H9 (cell line): ENCODE measurements around the gene GNPDA1. TPM values are rescaled to one million over a fixed set of nuclear protein-coding genes. Genes with fewer than 3 reads are reported as not detected.

Experiments used
- DNase-seq: peaks from one replicate; pipeline ENCODE4 v3.0.0-alpha.2; 2017
- H2AFZ ChIP-seq: one replicate; pipeline ENCODE4 v1.6.1; 2013; ENCODE audit warnings: mild to moderate bottlenecking, low read length, control low read depth, moderate library complexity
- H2AK5ac ChIP-seq: 2 replicates; pipeline ENCODE4 v1.6.1; 2013; ENCODE audit warnings: low read length, control low read depth, mixed read lengths; ENCODE audit not compliant: insufficient read length
- H2BK120ac ChIP-seq: one replicate; pipeline ENCODE4 v1.6.1; 2013; ENCODE audit warnings: low read depth, mild to moderate bottlenecking, low read length, control low read depth, inconsistent platforms; ENCODE audit not compliant: poor library complexity, severe bottlenecking
- H2BK12ac ChIP-seq: 2 replicates; pipeline ENCODE4 v1.6.1; 2013; ENCODE audit warnings: low read length, control low read depth, mixed read lengths, low read depth; ENCODE audit not compliant: insufficient read length
- H2BK15ac ChIP-seq: 2 replicates; pipeline ENCODE4 v1.6.1; 2013; ENCODE audit warnings: low read depth, low read length, control low read depth
- H2BK20ac ChIP-seq: one replicate; pipeline ENCODE4 v1.6.1; 2013; ENCODE audit warnings: low read depth, mild to moderate bottlenecking, low read length, control low read depth, inconsistent platforms; ENCODE audit not compliant: poor library complexity, severe bottlenecking
- H2BK5ac ChIP-seq: 2 replicates; pipeline ENCODE4 v1.6.1; 2013; ENCODE audit warnings: low read length, control low read depth, mixed read lengths; ENCODE audit not compliant: insufficient read length
- H3K14ac ChIP-seq: 2 replicates; pipeline ENCODE4 v1.6.1; 2013; ENCODE audit warnings: low read length, control low read depth; ENCODE audit not compliant: insufficient read depth
- H3K18ac ChIP-seq: 2 replicates; pipeline ENCODE4 v1.6.1; 2013; ENCODE audit warnings: low read depth, mild to moderate bottlenecking, mixed read lengths, low read length, control low read depth; ENCODE audit not compliant: insufficient read length
- H3K23ac ChIP-seq: 2 replicates; pipeline ENCODE4 v1.6.1; 2013; ENCODE audit warnings: low read length, control low read depth, mixed read lengths, low read depth; ENCODE audit not compliant: insufficient read length
- H3K23me2 ChIP-seq: 2 replicates; pipeline ENCODE4 v1.6.1; 2013; ENCODE audit warnings: low read depth, mild to moderate bottlenecking, mixed read lengths, low read length, control low read depth; ENCODE audit not compliant: insufficient read length, poor library complexity, severe bottlenecking
- H3K27ac ChIP-seq: 2 replicates; pipeline ENCODE4 v1.5.1; 2013; ENCODE audit warnings: low read length, control low read depth, mixed read lengths, low read depth; ENCODE audit not compliant: insufficient read length
- H3K27me3 ChIP-seq: 2 replicates; pipeline ENCODE4 v1.6.1; 2013; ENCODE audit warnings: low read length, control low read depth, inconsistent platforms; ENCODE audit not compliant: insufficient read depth
- H3K4ac ChIP-seq: 2 replicates; pipeline ENCODE4 v1.6.1; 2013; ENCODE audit warnings: low read depth, mild to moderate bottlenecking, control low read depth, inconsistent platforms, low read length, moderate library complexity
- H3K4me1 ChIP-seq: 2 replicates; pipeline ENCODE4 v1.6.1; 2013; ENCODE audit warnings: low read length, control low read depth, inconsistent platforms; ENCODE audit not compliant: insufficient read depth
- H3K4me2 ChIP-seq: 2 replicates; pipeline ENCODE4 v1.6.1; 2013; ENCODE audit warnings: low read length, control low read depth, mixed read lengths; ENCODE audit not compliant: insufficient read length, insufficient read depth
- H3K56ac ChIP-seq: 2 replicates; pipeline ENCODE4 v1.6.1; 2013; ENCODE audit warnings: low read depth, mild to moderate bottlenecking, mixed read lengths, low read length, control low read depth; ENCODE audit not compliant: insufficient read length
- H3K79me1 ChIP-seq: 2 replicates; pipeline ENCODE4 v1.6.1; 2013; ENCODE audit warnings: low read depth, mild to moderate bottlenecking, moderate library complexity, low read length, control low read depth, inconsistent platforms; ENCODE audit not compliant: insufficient read depth, poor library complexity, severe bottlenecking
- H3K79me2 ChIP-seq: 2 replicates; pipeline ENCODE4 v1.6.1; 2013; ENCODE audit warnings: low read length, control low read depth, inconsistent platforms; ENCODE audit not compliant: insufficient read depth
- H3K9ac ChIP-seq: 2 replicates; pipeline ENCODE4 v1.6.1; 2013; ENCODE audit warnings: low read length, control low read depth, mixed read lengths; ENCODE audit not compliant: insufficient read length; ENCODE audit errors: extremely low read depth
- H3K9me3 ChIP-seq: one replicate; pipeline ENCODE4 v1.6.1; 2013; ENCODE audit warnings: low read depth, low read length, inconsistent platforms; ENCODE audit not compliant: control insufficient read depth
- H3T11ph ChIP-seq: one replicate; pipeline ENCODE4 v1.6.1; 2013; ENCODE audit warnings: mild to moderate bottlenecking, low read length, control low read depth, inconsistent platforms
- H4K20me1 ChIP-seq: one replicate; pipeline ENCODE4 v1.6.1; 2013; ENCODE audit not compliant: control insufficient read depth, insufficient read length, insufficient read depth
- H4K5ac ChIP-seq: 2 replicates; pipeline ENCODE4 v1.6.1; 2013; ENCODE audit warnings: low read depth, mild to moderate bottlenecking, mixed read lengths, low read length, control low read depth; ENCODE audit not compliant: insufficient read length
- H4K8ac ChIP-seq: replicated peaks from 2 replicates; pipeline ENCODE4 v1.6.1; 2013; ENCODE audit warnings: low read length, control low read depth, mixed read lengths, low read depth; ENCODE audit not compliant: insufficient read length
- H4K91ac ChIP-seq: 2 replicates; pipeline ENCODE4 v1.6.1; 2013; ENCODE audit warnings: low read depth, mild to moderate bottlenecking, moderate library complexity, mixed read lengths, low read length, control low read depth; ENCODE audit not compliant: insufficient read length
- H3K27ac Mint-ChIP-seq, 3 experiments: 2 replicates in 2 of 3; 3 replicates in 1 of 3; pipeline ENCODE4 v1.8.0; 2020 to 2021; ENCODE audit warnings: mixed read lengths in 3 of 3, mild to moderate bottlenecking in 1 of 3, moderate library complexity in 1 of 3
- H3K27me3 Mint-ChIP-seq: 2 replicates; pipeline ENCODE4 v1.8.0; 2021; ENCODE audit warnings: low read depth, mild to moderate bottlenecking, moderate library complexity, mixed read lengths
- H3K36me3 Mint-ChIP-seq, 3 experiments: 2 replicates in 2 of 3; 3 replicates in 1 of 3; pipeline ENCODE4 v1.8.0; 2020 to 2021; ENCODE audit warnings: low read depth in 3 of 3, mixed read lengths in 3 of 3; ENCODE audit not compliant: insufficient read depth in 1 of 3
- H3K4me1 Mint-ChIP-seq, 2 experiments: 2 replicates each; pipeline ENCODE4 v1.8.0; 2020; ENCODE audit warnings: mixed read lengths in 2 of 2
- H3K4me3 Mint-ChIP-seq, 2 experiments: 2 replicates in 1 of 2; 3 replicates in 1 of 2; pipeline ENCODE4 v1.8.0; 2020 to 2021; ENCODE audit warnings: mild to moderate bottlenecking in 2 of 2, mixed read lengths in 2 of 2, moderate library complexity in 1 of 2
- H3K9me3 Mint-ChIP-seq, 2 experiments: 2 replicates in 1 of 2; 3 replicates in 1 of 2; pipeline ENCODE4 v1.8.0; 2020; ENCODE audit warnings: mild to moderate bottlenecking in 2 of 2, mixed read lengths in 2 of 2, moderate library complexity in 1 of 2
- WGBS: extraction: QIAGEN DNeasy Blood & Tissue Kit; methylation state at CpG from one replicate; pipeline ENCODE4 v1.1.7; 2013; ENCODE audit warnings: missing lambda C conversion rate, low lambda C conversion rate, mixed read lengths; ENCODE audit not compliant: insufficient read length; ENCODE audit errors: extremely low coverage; 5-methylcytosine and 5-hydroxymethylcytosine counted together
- total RNA-seq: library from RNA; stranded (reverse); gene quantifications from 2 replicates; pipeline ENCODE4 v1.2.1, GENCODE V29; 2021
- TF ChIP-seq, protein P1 (sequence below): fragments of 200-600 bp; sonication (generic); conservative IDR thresholded peaks from 3 replicates; pipeline ENCODE4 v1.8.0; 2021; ENCODE audit warnings: antibody characterized with exemption, mild to moderate bottlenecking

GNPDA1 gene
- total RNA-seq, 1 experiment from 2014 or later = 66.8 TPM

DNA sequence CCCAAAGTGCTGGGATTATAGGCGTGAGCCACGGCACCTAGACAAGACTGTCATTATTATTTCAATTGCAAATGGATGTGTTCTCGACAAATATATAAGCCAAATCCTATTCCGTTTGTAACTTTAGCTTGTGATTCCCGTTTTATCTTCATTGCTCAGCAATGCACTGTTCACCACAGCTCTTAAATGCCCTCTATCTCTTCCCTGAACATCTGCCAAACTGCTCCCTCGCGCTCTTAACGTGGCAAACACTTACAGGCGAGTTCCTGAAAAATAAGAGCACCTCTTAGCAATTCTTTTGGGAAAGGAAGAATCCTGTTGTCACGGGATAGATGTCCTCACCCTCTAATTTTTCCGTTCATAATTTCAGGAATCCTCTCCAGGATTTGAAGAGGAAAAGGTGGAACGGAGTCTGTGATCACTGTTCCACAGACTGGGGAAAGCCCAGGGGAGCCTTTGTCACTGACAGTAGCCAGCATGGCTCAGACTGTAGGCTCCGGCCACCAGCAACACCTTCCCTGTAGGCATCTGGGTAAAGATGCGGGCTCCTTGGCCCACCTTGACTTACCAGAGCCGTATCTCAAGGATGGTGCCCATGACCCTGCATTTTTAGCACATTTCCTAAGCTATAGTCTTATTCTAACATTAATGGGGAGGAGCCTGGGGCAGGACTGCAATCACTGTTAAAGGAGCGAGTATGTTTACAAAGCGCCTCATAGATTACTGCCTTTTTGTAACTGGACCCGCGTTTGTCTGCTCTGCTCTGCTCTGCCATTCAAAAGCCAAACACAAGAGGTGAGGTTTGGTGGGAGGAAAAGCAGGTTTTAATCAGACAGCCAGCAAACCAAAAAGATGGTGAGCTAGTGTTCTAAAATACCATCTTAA is 20.2 kb upstream of the GNPDA1 start:
- DNase-seq = no peak
- WGBS = no CpG with 5 or more reads among the region's 19 CpGs
- Histone ChIP-seq H3K9me3 (no peaks in the 10 kb centered on the region), H4K91ac (no peak overlapping the region), H2BK20ac (no peak overlapping the region), H3K27me3 (no peaks in the 10 kb centered on the region), H3K56ac (no peak overlapping the region), H2BK12ac (no peak overlapping the region), H2BK120ac (no peak overlapping the region), H2AK5ac (no peak overlapping the region), H3K27ac (no peak overlapping the region), H3K9ac (no peak overlapping the region), H4K8ac (no peak overlapping the region), H3K4ac (no peak overlapping the region), H3T11ph (no peak overlapping the region), H3K23ac (no peak overlapping the region), H2BK15ac (no peak overlapping the region), H3K23me2 (no peaks in the 10 kb centered on the region), H3K79me1 (no peaks in the 10 kb centered on the region), H2AFZ (no peak overlapping the region), H3K18ac (no peak overlapping the region), H3K4me2 (no peak overlapping the region), H4K20me1 (no peaks in the 10 kb centered on the region), H3K4me1 (no peaks in the 10 kb centered on the region), H3K14ac (no peak overlapping the region), H4K5ac (no peak overlapping the region), H3K79me2 (no peaks in the 10 kb centered on the region), H2BK5ac (no peak overlapping the region)
- Mint-ChIP-seq H3K9me3 (no peaks in the 10 kb centered on the region; a peak in 1 of 5 replicates), H3K4me3 (no peak overlapping the region), H3K36me3 (no peaks in the 10 kb centered on the region), H3K4me1 (peaks cover 8 to 12% of the 10 kb centered on the region in 2 experiments), H3K27ac (no peak overlapping the region; a peak in 1 of 7 replicates), H3K27me3 (peaks cover 2% of the 10 kb centered on the region)
- TF ChIP-seq, protein P1, sequence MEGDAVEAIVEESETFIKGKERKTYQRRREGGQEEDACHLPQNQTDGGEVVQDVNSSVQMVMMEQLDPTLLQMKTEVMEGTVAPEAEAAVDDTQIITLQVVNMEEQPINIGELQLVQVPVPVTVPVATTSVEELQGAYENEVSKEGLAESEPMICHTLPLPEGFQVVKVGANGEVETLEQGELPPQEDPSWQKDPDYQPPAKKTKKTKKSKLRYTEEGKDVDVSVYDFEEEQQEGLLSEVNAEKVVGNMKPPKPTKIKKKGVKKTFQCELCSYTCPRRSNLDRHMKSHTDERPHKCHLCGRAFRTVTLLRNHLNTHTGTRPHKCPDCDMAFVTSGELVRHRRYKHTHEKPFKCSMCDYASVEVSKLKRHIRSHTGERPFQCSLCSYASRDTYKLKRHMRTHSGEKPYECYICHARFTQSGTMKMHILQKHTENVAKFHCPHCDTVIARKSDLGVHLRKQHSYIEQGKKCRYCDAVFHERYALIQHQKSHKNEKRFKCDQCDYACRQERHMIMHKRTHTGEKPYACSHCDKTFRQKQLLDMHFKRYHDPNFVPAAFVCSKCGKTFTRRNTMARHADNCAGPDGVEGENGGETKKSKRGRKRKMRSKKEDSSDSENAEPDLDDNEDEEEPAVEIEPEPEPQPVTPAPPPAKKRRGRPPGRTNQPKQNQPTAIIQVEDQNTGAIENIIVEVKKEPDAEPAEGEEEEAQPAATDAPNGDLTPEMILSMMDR = no peak
